COR-L47 (cell line): ENCODE results near the gene SMIM24.
A peak's percentile ranks its signal among the peaks of the same experiment; 100 is the strongest.

Experiments used
- DNase-seq: peaks from one replicate; lab custom pipeline; 2025; lab: John Stamatoyannopoulos, UW

SMIM24 gene

GRCh38 chr19:3497757-3498520, 17.6 kb upstream of the SMIM24 start:
- DNase-seq = no peak

- no peak for DNase-seq
These were observed 16.3 kb upstream of the SMIM24 start for GRCh38 chr19:3496392-3497273.

DNA sequence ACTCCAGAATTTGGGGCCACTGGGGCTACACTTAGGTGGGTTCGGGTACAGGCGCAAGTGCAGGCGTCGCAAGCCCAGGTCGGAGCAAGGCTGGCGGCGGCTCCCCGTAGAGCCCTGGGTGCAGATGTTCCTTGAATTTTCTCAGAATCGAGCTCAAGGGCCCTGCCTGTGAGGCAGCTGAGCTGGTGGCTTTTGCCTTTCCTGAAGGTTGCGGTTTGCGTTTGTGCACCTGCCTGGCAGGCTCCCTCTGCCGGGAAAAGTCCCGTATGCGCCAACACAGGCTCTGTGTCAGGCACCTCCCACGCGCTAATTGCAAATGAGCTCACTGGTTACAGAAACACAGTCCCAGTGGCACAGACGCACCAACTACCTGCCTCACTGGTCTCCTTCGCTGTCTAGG, 14.2 kb upstream of the SMIM24 start:
- DNase-seq = no peak

GRCh38 chr19:3494051-3494450, 13.7 kb upstream of the SMIM24 start:
- DNase-seq = no peak

- no peak for DNase-seq
These were observed 13.3 kb upstream of the SMIM24 start for GRCh38 chr19:3493651-3494050.

- no peak for DNase-seq
These were observed 12.6 kb upstream of the SMIM24 start for GRCh38 chr19:3492919-3493318.

- no peak for DNase-seq
These were observed 12.0 kb upstream of the SMIM24 start for GRCh38 chr19:3492131-3492839.

- DNase-seq = no peak
These were observed 11.2 kb upstream of the SMIM24 start for GRCh38 chr19:3491396-3492119.

- peak; percentile 50 for DNase-seq
These were observed 2.9 kb upstream of the SMIM24 start, which contains the start of gene SMIM44 for GRCh38 chr19:3483226-3483628. Gene SMIM44, minus strand, starts transcription at chr19:3483441. Its CDS starts 38 bp downstream, at chr19:3483403.

GRCh38 chr19:3482507-3483225, 2.3 kb upstream of the SMIM24 start:
- DNase-seq = peak; percentile 19

- DNase-seq = no peak
These were observed 1.1 kb upstream of the SMIM24 start for GRCh38 chr19:3481241-3482090.

DNA sequence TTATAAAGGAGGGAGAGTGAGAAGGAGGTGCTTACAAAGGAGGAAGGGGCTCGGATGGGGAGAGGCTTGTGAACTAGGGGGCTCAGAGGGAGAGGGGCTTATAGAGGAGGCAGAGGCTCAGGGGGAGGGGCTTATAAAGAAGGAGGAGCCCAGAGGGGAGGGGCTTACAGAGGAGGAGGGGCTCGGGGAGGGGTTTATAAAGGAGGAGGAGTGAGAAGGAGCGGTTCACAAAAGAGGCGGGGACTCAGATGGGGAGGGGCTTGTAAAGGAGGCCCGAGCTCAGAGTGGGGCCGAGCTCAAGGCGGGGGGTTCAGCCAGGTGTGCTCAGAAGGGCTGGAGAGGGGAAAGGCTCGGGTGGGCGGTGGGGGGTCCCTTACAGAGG, 500 bp downstream of the SMIM24 start:
- DNase-seq = no peak

- no peak for DNase-seq
These were observed 1.0 kb downstream of the SMIM24 start for GRCh38 chr19:3479177-3479833.

GRCh38 chr19:3478409-3479176, 1.7 kb downstream of the SMIM24 start:
- no peak for DNase-seq

- no peak for DNase-seq
These were observed 2.4 kb downstream of the SMIM24 start for GRCh38 chr19:3477951-3478350.

DNA sequence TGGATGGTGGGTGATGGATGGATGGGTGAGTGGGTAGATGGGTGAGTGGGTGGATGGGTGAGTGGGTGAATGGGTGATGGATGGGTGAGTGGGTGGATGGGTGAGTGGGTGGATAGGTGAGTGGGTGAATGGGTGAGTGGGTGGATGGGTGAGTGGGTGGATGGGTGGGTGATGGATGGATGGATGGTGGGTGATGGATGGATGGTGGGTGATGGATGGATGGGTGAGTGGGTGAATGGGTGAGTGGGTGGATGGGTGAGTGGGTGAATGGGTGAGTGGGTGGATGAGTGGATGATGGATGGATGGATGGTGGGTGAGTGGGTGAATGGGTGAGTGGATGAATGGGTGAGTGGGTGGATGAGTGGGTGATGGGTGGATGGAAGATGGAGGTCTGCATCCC, 2.8 kb downstream of the SMIM24 start:
- no peak for DNase-seq

DNA sequence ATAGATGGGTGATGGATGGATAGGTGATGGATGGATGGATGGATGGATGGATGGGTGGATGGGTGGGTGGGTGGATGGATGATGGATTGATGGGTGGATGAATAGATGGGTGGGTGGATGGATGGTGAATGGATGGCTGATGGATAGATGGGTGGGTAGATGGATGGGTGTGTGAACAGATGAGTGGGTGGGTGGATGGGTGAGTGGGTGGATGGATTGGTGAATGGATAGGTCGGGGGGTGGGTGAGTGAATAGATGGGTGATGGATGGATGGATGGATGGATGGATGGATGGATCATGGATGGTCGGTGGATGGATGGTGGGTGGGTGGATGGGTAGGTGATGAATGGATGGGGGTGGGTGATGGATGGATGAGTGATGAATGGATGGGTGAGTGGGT, 3.5 kb downstream of the SMIM24 start:
- DNase-seq = no peak

DNA sequence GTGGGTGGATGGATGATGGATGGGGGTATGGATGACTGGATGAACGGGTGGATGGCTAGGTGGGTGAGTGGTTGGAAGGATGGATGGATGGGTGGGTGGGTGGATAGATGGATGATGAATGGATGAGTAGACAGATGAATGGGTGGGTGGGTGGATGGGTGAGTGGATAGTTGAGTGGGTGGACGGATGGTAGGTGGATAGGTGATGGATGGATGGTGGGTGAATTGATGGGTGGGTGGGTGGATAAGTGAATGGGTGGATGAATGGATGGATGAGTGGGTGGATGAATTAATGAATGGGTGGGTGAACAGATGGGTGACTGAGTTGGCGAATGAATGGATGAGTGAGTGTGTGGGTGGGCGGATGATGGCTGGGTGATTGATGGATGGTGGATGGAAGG, 4.9 kb downstream of the SMIM24 start:
- DNase-seq = no peak

GRCh38 chr19:3474614-3475013, 5.7 kb downstream of the SMIM24 start:
- no peak for DNase-seq
